Endothelial cell of umbilical vein (primary cell): Measurements from ENCODE around the gene LMO1. TPM values are rescaled to one million over a fixed set of nuclear protein-coding genes. Genes with fewer than 3 reads are reported as not detected.

Experiments used
- BruUV-seq: library from RNA; stranded (reverse); fragments of 400-500 nt; replicated peaks from 2 replicates; lab custom pipeline; 2021; lab: Mats Ljungman, UMichigan
- CTCF ChIA-PET: fragments of 300-600, 350-600 bp; sonication (Branson Sonifier 250); formaldehyde crosslinking; loops from one replicate; lab custom pipeline; 2021; ENCODE audit warnings: antibody characterized with exemption, inconsistent platforms; lab: Charles Lee
- POLR2A ChIA-PET: fragments of 300-600, 350-600 bp; sonication (Branson Sonifier 250); formaldehyde crosslinking; loops from one replicate; lab custom pipeline; 2021; ENCODE audit warnings: antibody characterized with exemption, inconsistent platforms; lab: Charles Lee
- DNase-seq: peaks from one replicate; pipeline ENCODE4 v3.0.0-alpha.2; 2011; ENCODE audit warnings: low read depth, low spot score
- FAIRE-seq: peaks from 2 replicates; lab custom pipeline; 2011; peaks lifted over from hg19 to GRCh38; lab: Jason Lieb, UNC
- H2AFZ ChIP-seq: 2 replicates; pipeline ENCODE4 v1.6.0; 2012; ENCODE audit warnings: low read depth, low read length, control low read depth, inconsistent platforms
- H3K27ac ChIP-seq: 2 replicates; pipeline ENCODE4 v1.5.1; 2011; ENCODE audit warnings: low read depth, mild to moderate bottlenecking, control low read depth, low read length, moderate library complexity; ENCODE audit not compliant: insufficient read depth
- H3K27me3 ChIP-seq, 2 experiments: 2 replicates each; pipeline versions ENCODE4 v1.6.0 to v1.6.1; 2011; ENCODE audit warnings: low read length in 2 of 2, mixed read lengths in 1 of 2; ENCODE audit not compliant: control insufficient read depth in 2 of 2, insufficient read depth in 2 of 2
- H3K36me3 ChIP-seq, 2 experiments: 2 replicates in 1 of 2; 3 replicates in 1 of 2; pipeline ENCODE4 v1.5.1; 2011; ENCODE audit warnings: low read length in 2 of 2, mild to moderate bottlenecking in 1 of 2, moderate library complexity in 1 of 2; ENCODE audit not compliant: control insufficient read depth in 2 of 2, insufficient read depth in 2 of 2; ENCODE audit errors: extremely low read depth in 1 of 2
- H3K4me1 ChIP-seq: 3 replicates; pipeline ENCODE4 v1.5.1; 2011; ENCODE audit warnings: mild to moderate bottlenecking, low read length; ENCODE audit not compliant: control insufficient read depth, insufficient read depth; ENCODE audit errors: extremely low read depth
- H3K4me2 ChIP-seq: 2 replicates; pipeline ENCODE4 v1.6.1; 2011; ENCODE audit warnings: low read length, control low read depth, mixed read lengths; ENCODE audit not compliant: insufficient read depth
- H3K4me3 ChIP-seq, 3 experiments: fragments of 200-600 bp in 1 of 3; sonication (generic), shearing (Covaris generic) in 1 of 3; replicated peaks in 1 of 3; 2 replicates each; pipeline ENCODE4 v1.5.1; 2011 to 2016; ENCODE audit warnings: control low read depth in 3 of 3, low read length in 3 of 3, mild to moderate bottlenecking in 2 of 3, inconsistent platforms in 1 of 3, low read depth in 1 of 3, moderate library complexity in 1 of 3; ENCODE audit not compliant: insufficient read depth in 1 of 3
- H3K79me2 ChIP-seq: 2 replicates; pipeline ENCODE4 v1.6.0; 2012; ENCODE audit warnings: low read length, inconsistent platforms; ENCODE audit not compliant: control insufficient read depth, insufficient read depth
- H3K9ac ChIP-seq: replicated peaks from 2 replicates; pipeline ENCODE3; 2011; ENCODE audit warnings: low read length, control low read depth; ENCODE audit not compliant: insufficient read depth; ENCODE audit errors: extremely low read depth
- H3K9me1 ChIP-seq: replicated peaks from 3 replicates; pipeline ENCODE4 v1.6.0; 2011; ENCODE audit warnings: mild to moderate bottlenecking, low read length; ENCODE audit not compliant: control insufficient read depth, insufficient read depth; ENCODE audit errors: extremely low read depth
- H3K9me3 ChIP-seq: replicated peaks from 2 replicates; pipeline ENCODE4 v1.5.1; 2012; ENCODE audit warnings: low read length, inconsistent platforms; ENCODE audit not compliant: control insufficient read depth, insufficient read depth
- H4K20me1 ChIP-seq: replicated peaks from 2 replicates; pipeline ENCODE3; 2011; ENCODE audit warnings: mild to moderate bottlenecking, low read length; ENCODE audit not compliant: control insufficient read depth, insufficient read depth; ENCODE audit errors: extremely low read depth
- CTCF ChIP-seq, 2 donors: IDR thresholded peaks; 1 replicate in 1 of 2; 2 replicates in 1 of 2; pipeline ENCODE4 v1.5.1; 2011; ENCODE audit warnings: low read length in 2 of 2, mild to moderate bottlenecking in 2 of 2, moderate library complexity in 2 of 2, control low read depth in 1 of 2, inconsistent platforms in 1 of 2, low read depth in 1 of 2; ENCODE audit not compliant: insufficient read depth in 1 of 2; ENCODE audit errors: extremely low read depth in 1 of 2
- EZH2 ChIP-seq: IDR thresholded peaks from 2 replicates; pipeline ENCODE4 v1.6.1; 2012; ENCODE audit warnings: borderline replicate concordance, low read depth, mild to moderate bottlenecking, moderate library complexity, low read length, inconsistent platforms; ENCODE audit not compliant: severe bottlenecking
- FOS ChIP-seq: IDR thresholded peaks from 2 replicates; pipeline ENCODE4 v1.6.1; 2011; ENCODE audit warnings: mild to moderate bottlenecking, low read length, moderate library complexity, borderline replicate concordance; ENCODE audit not compliant: insufficient read depth
- GATA2 ChIP-seq: IDR thresholded peaks from 2 replicates; pipeline ENCODE4 v1.7.0; 2011; ENCODE audit warnings: low read depth, mild to moderate bottlenecking, moderate library complexity, mixed read lengths, low read length; ENCODE audit not compliant: insufficient read length, insufficient read depth
- JUN ChIP-seq: IDR thresholded peaks from 2 replicates; pipeline ENCODE4 v1.6.1; 2011; ENCODE audit warnings: borderline replicate concordance, low read depth; ENCODE audit not compliant: insufficient read length, insufficient read depth
- MAX ChIP-seq: IDR thresholded peaks from 2 replicates; pipeline ENCODE4 v1.6.1; 2011; ENCODE audit not compliant: insufficient read depth, insufficient read length
- MYC ChIP-seq: IDR thresholded peaks from one replicate; pipeline ENCODE4 v1.6.1; 2011; ENCODE audit warnings: mild to moderate bottlenecking, low read depth, low read length
- POLR2A ChIP-seq: IDR thresholded peaks from 2 replicates; pipeline ENCODE4 v1.6.1; 2012; ENCODE audit warnings: low read depth, mild to moderate bottlenecking, control low read depth, low read length
- POLR2AphosphoS5 ChIP-seq: IDR thresholded peaks from 2 replicates; pipeline ENCODE4 v1.6.1; 2012; ENCODE audit warnings: low read depth, mild to moderate bottlenecking, control low read depth, low read length, moderate library complexity; ENCODE audit not compliant: insufficient read depth
- dilution Hi-C: fragments of 300-500 bp; cut with MboI; formaldehyde crosslinking; loops from one replicate; pipeline ENCODE4 v1.15.0; 2019; ENCODE audit warnings: low sequenced_read_pairs; ENCODE audit not compliant: extremely low pct_ligation_motif_present
- intact Hi-C: fragments of 100-400 bp; cut with micrococcal nuclease; formaldehyde crosslinking; loops from one replicate; pipeline ENCODE4 v1.10.0; 2022
- polyA plus RNA-seq, 4 experiments: library from polyadenylated mRNA; depleted of rRNA in 3 of 4; stranded (reverse) in 3 of 4; unstranded in 1 of 4; fragments of >200 nt; gene quantifications; 2 replicates each; pipeline versions ENCODE4 v1.2.1 to v1.2.3, GENCODE V29; 2011 to 2012; ENCODE audit warnings: missing spikeins in 1 of 4
- total RNA-seq: library from RNA; stranded (reverse); gene quantifications from 2 replicates; pipeline ENCODE4 v1.2.3, GENCODE V29; 2021

LMO1 gene
- total and polyA plus RNA-seq, 2 donors (not counting 3 experiments of a cell fraction or from before 2014, with no cell fraction given), result not detected

DNA sequence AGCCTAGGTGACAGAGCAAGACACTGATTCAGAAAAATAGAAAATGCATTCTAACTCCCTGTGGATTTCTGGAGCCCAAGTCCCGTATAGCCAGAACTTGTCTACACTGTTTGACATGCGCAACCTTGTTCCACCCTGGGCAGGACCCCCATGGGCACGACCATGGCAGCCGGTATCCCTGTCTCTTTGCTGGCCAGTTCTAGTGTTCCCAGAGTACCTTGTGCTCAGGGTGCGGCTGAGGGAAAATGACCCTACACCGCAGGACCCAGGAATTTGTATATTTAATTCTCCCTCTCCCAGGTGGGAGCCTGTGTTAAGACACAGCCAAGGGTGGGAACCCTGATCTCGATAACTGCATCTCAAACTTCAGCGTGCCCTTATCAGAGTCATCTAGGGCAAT, 58.1 kb downstream of the LMO1 start:
- intact Hi-C loops, result loop anchor here (5.0 kb wide), 1 partner anchor 57 kb away; the partner anchor contains the start of gene LMO1
- no peaks in the 10 kb centered on the region for H4K20me1 ChIP-seq
- no peak overlapping the region for H3K9ac ChIP-seq
- CTCF ChIA-PET, result interaction anchor here (1.1 kb wide), 1 partner anchor 57 kb away, joined by 3 read pairs; no protein-coding TSS in a partner anchor
- no TSS peak for BruUV-seq
- H3K27ac ChIP-seq, result no peak overlapping the region
- no peaks in the 10 kb centered on the region for H3K9me3 ChIP-seq
- TF ChIP-seq POLR2AphosphoS5, result no peak
- no peak for TF ChIP-seq FOS
- TF ChIP-seq GATA2, result no peak
- no peak for TF ChIP-seq MAX
- no peak for TF ChIP-seq POLR2A
- no peak for TF ChIP-seq MYC
- DNase-seq (no peak), FAIRE-seq (no peak)
- H3K79me2 ChIP-seq, result no peaks in the 10 kb centered on the region
- no peaks in the 10 kb centered on the region for H3K36me3 ChIP-seq
- H3K4me2 ChIP-seq, result no peak overlapping the region
- peaks cover 12% of the 10 kb centered on the region for H3K4me1 ChIP-seq
- H3K27me3 ChIP-seq, result peaks cover 7 to 16% of the 10 kb centered on the region in 2 experiments
- POLR2A ChIA-PET, result no interaction called here
- no peaks in the 10 kb centered on the region for H3K9me1 ChIP-seq
- H3K4me3 ChIP-seq, result no peak overlapping the region
- dilution Hi-C loops, result no loop called here
- no peak overlapping the region for H2AFZ ChIP-seq

DNA sequence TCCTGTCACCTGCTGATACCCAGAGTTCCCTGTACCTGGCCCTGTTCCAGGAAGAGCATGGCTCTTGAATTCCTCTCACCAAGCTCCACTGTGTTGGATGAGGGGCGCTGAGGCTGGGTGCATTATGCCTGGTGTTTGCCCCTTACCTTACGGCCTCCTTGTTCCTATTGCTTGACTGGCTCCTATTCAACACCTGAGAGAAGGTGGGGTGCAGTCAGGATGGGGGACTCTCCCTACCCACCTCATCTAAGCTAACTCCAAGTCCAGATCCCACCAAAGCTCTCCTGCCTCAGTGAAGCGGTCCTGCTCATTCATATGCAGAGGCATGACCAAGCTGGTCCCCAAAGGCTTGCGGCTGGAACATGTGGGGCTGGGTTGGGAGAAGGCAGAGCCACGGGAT, 59.1 kb downstream of the LMO1 start:
- Histone ChIP-seq H3K27me3 (peaks cover 7 to 16% of the 10 kb centered on the region in 2 experiments), H3K4me3 (no peak overlapping the region), H4K20me1 (no peaks in the 10 kb centered on the region), H3K9me3 (no peaks in the 10 kb centered on the region), H2AFZ (no peak overlapping the region), H3K79me2 (no peaks in the 10 kb centered on the region), H3K9me1 (no peaks in the 10 kb centered on the region), H3K4me2 (no peak overlapping the region), H3K4me1 (peaks cover 12% of the 10 kb centered on the region), H3K9ac (no peak overlapping the region), H3K27ac (no peak overlapping the region), H3K36me3 (no peaks in the 10 kb centered on the region)
- POLR2A ChIA-PET, result no interaction called here
- FAIRE-seq, result no peak
- DNase-seq, result no peak
- BruUV-seq, result no TSS peak
- dilution Hi-C loops (no loop called here), intact Hi-C loops (no loop called here)
- CTCF ChIA-PET, result interaction anchor here (0.9 to 1.5 kb wide), 3 partner anchors 9 to 59 kb away, joined by 3 to 5 read pairs (median 4); partner anchors contain the start of gene LMO1
- TF ChIP-seq MYC (no peak), POLR2AphosphoS5 (no peak), JUN (no peak), EZH2 (no peak), FOS (no peak), CTCF (IDR thresholded peaks at IDR 0.05; ENCODE audit: extremely low read depth in 1 of 2, insufficient read depth in 1 of 2, low read depth in 1 of 2, low read length in 2 of 2) (no peak), MAX (no peak), POLR2A (no peak), GATA2 (no peak)
